GM18951 (cell line): ENCODE data around the gene CSRP1.

ENCODE experiments used
- POLR2A ChIP-seq: IDR thresholded peaks from 4 replicates; pipeline ENCODE4 v1.6.1; 2011; ENCODE audit warnings: mild to moderate bottlenecking; ENCODE audit not compliant: insufficient read length, insufficient read depth; ENCODE audit errors: extremely low read depth
- in situ Hi-C: fragments of 300-500 bp; cut with MboI; formaldehyde crosslinking; loops from one replicate; pipeline ENCODE4 v1.12.0; 2022; ENCODE audit warnings: low sequenced_read_pairs, mixed read lengths, inconsistent platforms; ENCODE audit not compliant: unreplicated experiment

CSRP1 gene

DNA sequence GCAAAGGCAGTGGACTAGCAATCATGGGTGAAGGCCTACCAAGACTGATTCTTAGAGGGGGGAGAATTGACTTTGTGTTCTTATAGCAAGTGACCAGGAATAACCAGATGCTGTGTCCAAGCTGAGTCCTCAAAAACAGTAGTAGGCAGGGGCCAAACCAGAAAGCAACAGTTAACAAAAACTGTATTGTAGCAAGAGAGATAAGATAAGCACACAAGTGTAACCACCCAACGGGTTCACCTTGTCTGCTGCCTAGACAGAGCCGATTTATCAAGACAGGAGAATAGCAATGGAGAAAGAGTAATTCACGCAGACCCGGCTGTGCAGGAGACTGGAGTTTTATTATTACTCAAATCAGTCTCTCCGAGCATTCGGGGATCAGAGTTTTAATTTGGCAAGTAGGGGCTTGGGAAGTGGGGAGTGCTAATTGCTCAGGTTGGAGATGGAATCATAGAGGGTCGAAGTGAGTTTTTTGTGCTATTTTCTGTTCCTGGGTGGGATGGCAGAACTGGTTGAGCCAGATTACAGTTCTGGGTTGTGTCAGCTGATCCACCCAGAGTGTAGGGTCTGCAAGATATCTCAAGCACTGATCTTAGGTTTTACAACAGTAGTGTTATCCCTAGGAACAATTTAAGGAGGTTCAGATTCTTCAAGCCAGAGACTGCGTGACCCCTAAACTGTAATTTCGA lies 8.3 kb upstream of the CSRP1 start:
- in situ Hi-C loops: no loop called here
- no peak for TF ChIP-seq POLR2A

DNA sequence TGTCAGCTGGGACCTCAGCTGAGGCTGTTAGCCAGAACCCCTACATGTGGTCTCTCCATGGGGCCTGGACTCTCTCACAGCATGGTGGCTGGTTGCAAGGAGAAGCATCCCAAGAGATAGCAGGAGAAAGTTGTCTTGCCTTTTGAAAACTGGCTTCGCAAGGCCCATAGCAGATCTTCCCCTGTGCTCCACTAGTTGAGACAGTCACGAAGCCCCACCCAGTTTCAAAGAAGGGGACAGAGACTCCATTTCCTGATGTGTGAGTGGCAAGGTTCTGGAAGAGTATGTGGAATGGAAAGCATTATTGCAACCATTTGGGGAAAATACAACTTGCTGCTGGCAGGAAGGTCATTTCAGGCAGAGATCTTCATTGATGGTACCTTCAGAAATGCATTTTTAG lies 7.5 kb upstream of the CSRP1 start:
- TF ChIP-seq POLR2A: no peak
- in situ Hi-C loops: no loop called here

DNA sequence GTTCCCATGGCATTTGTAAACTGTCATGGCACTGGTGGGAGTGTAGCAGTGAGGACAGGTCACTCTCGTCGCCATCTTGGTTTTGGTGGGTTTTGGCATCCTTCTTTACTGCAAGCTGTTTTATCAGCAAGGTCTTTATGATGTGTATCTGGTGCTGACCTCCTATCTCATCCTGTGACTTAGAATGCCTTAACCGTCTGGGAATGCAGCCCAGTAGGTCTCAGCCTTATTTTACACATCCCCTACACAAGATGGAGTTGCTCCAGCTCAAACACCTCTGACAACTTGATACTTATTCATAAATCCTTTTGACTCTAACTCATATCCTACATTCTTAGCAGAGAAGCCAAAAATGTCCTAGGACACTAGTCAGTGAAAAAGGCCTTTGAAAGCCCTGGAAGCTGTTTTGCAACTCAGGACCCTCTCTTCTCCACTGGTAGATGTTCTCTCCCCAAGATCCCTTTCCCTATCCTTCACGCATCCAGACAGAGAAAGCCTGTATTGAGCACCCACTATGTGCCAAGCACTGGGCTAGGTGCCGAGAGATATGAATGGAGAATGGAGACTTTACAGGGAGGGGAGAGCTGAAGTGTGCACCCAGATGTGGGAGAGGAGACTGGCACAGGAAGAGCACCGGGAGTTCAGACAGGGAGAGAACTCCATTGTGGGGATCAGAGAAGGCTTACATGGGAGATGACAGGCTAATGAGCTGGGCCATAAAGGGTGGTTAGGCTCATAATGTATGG lies 6.7 kb upstream of the CSRP1 start:
- in situ Hi-C loops: no loop called here
- no peak for TF ChIP-seq POLR2A

DNA sequence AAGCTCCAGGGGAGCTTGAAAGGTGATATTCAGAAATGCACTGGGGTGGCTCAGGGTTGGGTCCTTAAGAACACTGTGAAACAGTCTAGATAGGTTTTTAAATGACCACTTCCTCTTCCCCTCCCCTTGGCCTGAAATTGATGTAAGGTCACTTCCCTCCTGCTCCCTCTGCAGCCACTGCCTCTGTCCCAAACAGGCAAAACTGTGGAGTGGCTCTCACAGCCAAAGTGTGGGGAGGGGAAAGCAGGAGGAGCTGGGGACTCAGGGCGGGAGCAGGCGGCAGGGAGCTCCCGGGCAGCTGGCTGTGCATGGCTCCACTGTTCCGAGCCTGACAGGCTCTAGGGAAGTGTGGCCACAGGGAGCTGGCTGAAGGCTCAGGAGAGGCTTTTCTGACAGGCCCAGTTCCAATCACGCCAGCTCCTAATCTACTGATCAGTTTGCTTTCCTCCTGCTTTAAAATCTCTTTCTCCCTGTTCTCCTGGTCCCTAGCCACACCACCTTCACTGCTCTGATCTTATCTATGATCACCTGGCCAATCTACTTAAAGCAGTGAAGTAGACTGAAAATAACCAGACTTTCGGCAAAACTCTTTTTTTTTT lies 5.1 kb upstream of the CSRP1 start:
- TF ChIP-seq POLR2A: no peak
- in situ Hi-C loops: no loop called here

DNA sequence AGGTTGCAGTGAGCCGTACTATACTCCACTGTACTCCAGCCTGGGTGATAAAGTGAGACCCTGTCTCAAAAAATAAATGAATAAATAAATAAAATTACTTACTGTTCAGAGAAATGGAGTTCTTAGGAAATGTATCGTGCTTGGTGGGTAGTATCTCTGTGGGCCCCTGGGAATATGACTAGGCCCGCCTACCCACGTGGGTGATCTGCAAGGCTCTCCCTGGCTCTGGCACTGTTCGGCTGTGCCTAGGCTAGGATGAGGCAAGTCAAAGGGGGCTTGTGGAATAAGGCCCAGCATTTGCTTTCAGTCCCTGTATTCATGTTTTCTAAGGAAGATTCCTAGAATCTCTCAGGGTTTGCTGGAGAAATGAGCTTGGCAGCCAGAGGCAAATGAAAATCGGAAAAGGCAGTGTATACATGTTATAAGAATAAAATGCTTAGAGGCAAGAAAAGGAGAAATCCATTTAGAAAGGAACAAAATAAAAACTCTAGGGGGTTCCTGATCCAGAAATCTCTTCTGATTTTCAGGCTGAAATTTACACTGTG lies 4.5 kb upstream of the CSRP1 start:
- in situ Hi-C loops: no loop called here

DNA sequence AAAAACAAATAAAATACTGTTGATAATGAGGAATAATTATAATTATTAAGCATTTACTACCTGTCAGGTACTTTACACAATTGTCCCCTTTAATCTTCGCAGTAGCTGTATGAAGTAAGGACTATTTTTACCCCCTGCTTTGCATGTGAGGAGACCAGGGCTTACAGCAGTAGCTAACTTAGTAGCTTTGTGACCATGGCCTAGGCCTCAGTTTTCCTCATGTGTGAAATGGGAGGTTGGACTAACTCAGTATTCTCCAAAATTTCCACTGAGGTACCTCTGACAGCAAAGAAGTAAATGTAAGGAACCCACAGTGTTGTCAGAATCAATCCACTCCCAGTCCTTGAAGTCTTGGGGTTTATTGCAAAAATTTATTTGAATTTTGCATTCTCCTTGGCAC lies 3.8 kb upstream of the CSRP1 start:
- in situ Hi-C loops: no loop called here

More for the DNA sequence above, 4.5 kb upstream of the CSRP1 start:
- TF ChIP-seq POLR2A: no peak

DNA sequence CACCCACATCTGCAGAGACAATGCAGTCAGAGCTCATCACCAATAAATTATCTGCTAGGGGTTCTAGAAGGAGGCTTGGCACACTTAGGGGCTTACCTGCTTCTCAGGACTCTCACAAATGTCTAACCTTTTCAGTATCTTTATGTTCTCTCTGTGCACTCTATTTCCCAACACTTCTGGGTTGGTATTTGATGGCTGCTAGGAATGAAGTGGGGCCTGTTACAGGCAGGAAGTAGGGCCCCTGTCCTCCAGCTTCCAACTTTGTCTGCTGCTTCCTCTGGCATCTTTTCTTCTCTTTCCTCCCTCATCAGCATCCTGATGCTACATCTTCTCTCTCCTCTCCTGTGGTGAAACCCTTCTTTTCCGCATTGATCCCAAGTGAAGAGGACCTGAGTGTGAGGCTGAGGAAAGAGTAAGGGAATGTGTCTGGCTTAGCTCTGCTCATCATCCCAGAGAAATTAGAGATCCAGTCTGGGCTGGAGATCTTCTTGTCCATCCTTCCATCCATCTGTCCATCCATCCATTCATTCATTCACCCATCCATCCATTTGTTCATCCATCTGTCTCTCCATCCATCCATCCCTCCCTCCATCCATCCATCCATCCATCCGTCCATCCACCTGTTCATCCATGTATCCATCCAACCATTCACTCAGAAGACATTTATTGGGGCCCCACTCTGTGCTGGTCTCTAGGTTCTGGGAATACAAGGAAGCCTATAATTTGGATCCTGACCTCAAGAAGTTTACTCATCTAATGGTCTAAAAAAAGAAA lies 2.9 kb upstream of the CSRP1 start:
- in situ Hi-C loops: no loop called here
- TF ChIP-seq POLR2A: no peak

More for the DNA sequence above, 3.8 kb upstream of the CSRP1 start:
- TF ChIP-seq POLR2A: no peak

DNA sequence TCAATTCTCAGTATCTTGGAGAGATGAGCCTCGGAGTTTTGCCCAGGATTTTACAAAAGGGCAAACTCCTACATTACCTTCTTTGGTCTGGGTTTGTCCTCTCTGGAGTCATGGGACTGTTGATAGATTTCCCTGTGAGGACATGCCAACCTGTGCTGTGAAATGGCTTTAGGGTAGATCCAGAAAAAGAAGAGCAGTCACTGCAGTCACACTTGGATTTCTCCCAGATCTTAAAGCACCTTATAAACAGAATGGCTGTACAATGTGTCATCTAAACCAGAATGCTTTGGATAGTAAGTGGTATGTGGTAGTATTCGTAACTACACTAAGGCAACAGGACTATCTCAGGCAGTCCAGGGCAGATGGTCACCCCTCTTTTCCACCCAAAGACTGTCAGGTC lies 1.9 kb upstream of the CSRP1 start:
- no peak for TF ChIP-seq POLR2A
- in situ Hi-C loops: no loop called here

DNA sequence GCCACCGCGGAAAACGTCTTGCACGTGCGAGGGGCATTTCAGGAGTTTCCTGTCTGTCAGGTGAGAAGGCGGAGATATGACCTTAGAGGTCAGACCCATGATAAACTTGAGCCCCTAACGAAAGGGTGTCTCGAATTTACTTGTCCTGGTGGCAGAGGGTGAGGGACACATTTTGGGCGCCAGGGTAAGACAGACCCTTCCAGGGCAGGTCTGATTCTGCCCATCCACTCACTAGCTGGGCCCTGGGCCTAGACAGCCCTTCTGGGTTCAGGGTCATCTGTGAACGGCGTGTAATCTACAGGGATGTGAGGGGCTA lies 395 bp upstream of the CSRP1 start:
- TF ChIP-seq POLR2A: no peak
- in situ Hi-C loops: no loop called here

DNA sequence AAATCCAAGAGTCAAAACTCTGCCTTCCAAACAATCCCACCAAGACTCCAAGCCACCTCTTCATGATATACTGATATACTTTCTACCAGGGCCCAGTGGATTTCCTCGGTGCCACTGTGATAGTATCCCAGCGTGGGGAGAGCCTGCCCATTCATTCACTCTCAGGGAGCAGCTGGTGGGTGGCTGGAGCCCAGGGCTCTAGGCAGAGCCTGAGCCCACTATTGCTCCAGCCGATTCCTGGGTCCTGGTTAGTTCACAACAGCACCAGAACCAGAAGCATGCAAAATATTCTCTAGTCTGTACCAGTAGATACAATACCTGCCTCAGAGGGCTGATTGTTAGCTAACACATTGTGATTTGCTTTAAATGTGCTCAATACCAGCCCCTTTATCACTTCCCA lies 831 bp downstream of the CSRP1 start:
- in situ Hi-C loops: no loop called here
- no peak for TF ChIP-seq POLR2A

DNA sequence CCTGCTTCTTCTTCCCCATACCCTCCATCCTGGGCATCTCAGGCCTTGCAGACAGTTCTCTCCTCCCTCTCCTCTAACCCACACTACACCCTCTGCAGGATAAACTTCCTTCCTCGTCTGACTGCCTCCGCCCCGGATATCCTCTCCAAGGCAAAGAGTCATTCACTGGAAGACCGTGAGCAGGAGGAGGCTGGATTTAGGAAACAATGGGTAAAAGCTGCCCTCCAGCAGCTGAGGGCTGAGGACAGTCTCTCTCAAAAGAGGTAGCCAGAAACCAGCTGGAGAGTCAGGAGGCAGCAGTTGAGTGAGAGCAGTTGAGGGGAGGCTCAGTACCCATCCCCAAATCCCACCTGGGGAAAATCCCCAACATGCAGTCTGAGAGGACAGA lies 1.4 kb downstream of the CSRP1 start:
- TF ChIP-seq POLR2A: no peak
- in situ Hi-C loops: no loop called here

DNA sequence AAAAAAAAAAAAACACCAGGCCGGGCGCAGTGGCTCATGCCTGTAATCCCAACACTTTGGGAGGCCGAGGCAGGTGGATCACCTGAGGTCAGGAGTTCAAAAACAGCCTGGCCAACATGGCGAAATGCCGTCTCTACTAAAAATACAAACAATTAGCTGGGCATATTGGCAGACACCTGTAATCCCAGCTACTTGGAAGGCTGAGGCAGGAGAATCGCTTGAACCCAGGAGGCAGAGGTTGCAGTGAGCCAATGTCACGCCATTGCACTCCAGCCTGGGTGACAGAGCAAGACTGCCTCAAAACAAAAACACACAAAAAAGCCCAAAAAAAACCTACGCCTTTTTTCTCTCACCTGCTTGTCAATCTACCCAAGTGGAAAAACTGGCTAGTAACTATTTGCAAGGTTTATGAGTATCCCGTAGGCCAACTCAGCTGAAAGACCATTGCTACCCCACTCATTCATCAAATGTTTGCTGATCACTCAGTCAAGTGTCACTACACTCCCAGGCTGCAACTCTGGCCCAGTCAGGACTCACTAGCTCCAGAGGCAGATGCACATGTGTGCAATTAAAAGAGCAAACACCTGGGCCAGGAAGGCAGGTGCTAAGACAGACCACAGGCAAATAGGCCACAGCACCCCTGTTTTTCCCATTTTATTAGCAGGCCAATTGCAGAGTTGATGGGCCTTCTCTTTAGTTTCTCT lies 2.0 kb downstream of the CSRP1 start:
- TF ChIP-seq POLR2A: no peak
- in situ Hi-C loops: no loop called here
